GM23248 (cell line): ENCODE results near the gene ENDOV. TPM values are rescaled to one million over a fixed set of nuclear protein-coding genes. Genes with fewer than 3 reads are reported as not detected.

Source experiments
- DNase-seq: peaks from one replicate; pipeline ENCODE4 v3.0.0-alpha.2; 2015
- H2AFZ ChIP-seq: fragments of 200-600 bp; sonication (generic); 2 replicates; pipeline ENCODE4 v1.6.1; 2016; ENCODE audit warnings: antibody characterized with exemption
- H3F3A ChIP-seq: fragments of 200-600 bp; sonication (generic); 2 replicates; pipeline ENCODE4 v1.6.1; 2016; ENCODE audit warnings: mild to moderate bottlenecking, antibody characterized with exemption, mixed run types; ENCODE audit not compliant: insufficient read depth
- H3K27ac ChIP-seq: fragments of 200-600 bp; sonication (generic); 2 replicates; pipeline ENCODE4 v1.5.1; 2016; ENCODE audit warnings: mild to moderate bottlenecking
- H3K27me3 ChIP-seq: fragments of 200-600 bp; sonication (generic); replicated peaks from 2 replicates; pipeline ENCODE4 v1.6.1; 2016; ENCODE audit warnings: mild to moderate bottlenecking; ENCODE audit not compliant: insufficient read depth
- H3K36me3 ChIP-seq: fragments of 200-600 bp; sonication (generic); 2 replicates; pipeline ENCODE4 v1.6.1; 2016; ENCODE audit warnings: low read depth, mild to moderate bottlenecking
- H3K4me1 ChIP-seq: fragments of 200-600 bp; sonication (generic); 2 replicates; pipeline ENCODE4 v1.6.1; 2016; ENCODE audit warnings: mild to moderate bottlenecking; ENCODE audit not compliant: insufficient read depth
- H3K4me2 ChIP-seq: fragments of 200-600 bp; sonication (generic); one replicate; pipeline ENCODE4 v1.6.1; 2016; ENCODE audit warnings: mild to moderate bottlenecking; ENCODE audit not compliant: unreplicated experiment
- H3K4me3 ChIP-seq: fragments of 200-600 bp; sonication (generic); 2 replicates; pipeline ENCODE4 v1.5.1; 2016; ENCODE audit warnings: mild to moderate bottlenecking
- H3K79me2 ChIP-seq: fragments of 200-600 bp; sonication (generic); 2 replicates; pipeline ENCODE4 v1.6.1; 2016; ENCODE audit warnings: mild to moderate bottlenecking; ENCODE audit not compliant: insufficient read depth
- H3K9ac ChIP-seq: fragments of 200-600 bp; sonication (generic); 2 replicates; pipeline ENCODE4 v1.6.1; 2016; ENCODE audit warnings: mild to moderate bottlenecking
- H3K9me2 ChIP-seq: fragments of 200-600 bp; sonication (generic); 2 replicates; pipeline ENCODE4 v1.6.1; 2016; ENCODE audit warnings: mixed run types, mild to moderate bottlenecking, moderate library complexity; ENCODE audit not compliant: insufficient read depth
- H3K9me3 ChIP-seq: fragments of 200-600 bp; sonication (generic); one replicate; pipeline ENCODE4 v1.6.1; 2017; ENCODE audit warnings: low read depth
- H4K20me1 ChIP-seq: fragments of 200-600 bp; sonication (generic); 2 replicates; pipeline ENCODE4 v1.6.0; 2016; ENCODE audit not compliant: insufficient read depth
- EZH2 ChIP-seq: fragments of 200-600 bp; sonication (generic); IDR thresholded peaks from 2 replicates; pipeline ENCODE4 v1.6.1; 2018; ENCODE audit warnings: antibody characterized with exemption, mild to moderate bottlenecking; ENCODE audit not compliant: insufficient read depth, poor library complexity, severe bottlenecking
- EZH2phosphoT487 ChIP-seq: fragments of 200-600 bp; sonication (generic); IDR thresholded peaks from 2 replicates; pipeline ENCODE4 v1.6.1; 2018; ENCODE audit warnings: antibody characterized with exemption, moderate library complexity, mild to moderate bottlenecking, low read depth; ENCODE audit not compliant: insufficient read depth
- WGBS, 2 experiments: methylation state at CpG; one replicate each; pipeline ENCODE4 v1.1.6; 2015 to 2017; ENCODE audit warnings: low lambda C conversion rate in 2 of 2, low coverage in 1 of 2; ENCODE audit errors: missing lambda C conversion rate in 2 of 2; 5-methylcytosine and 5-hydroxymethylcytosine counted together
- in situ Hi-C: fragments of 300-500 bp; cut with MboI; formaldehyde crosslinking; loops from 2 replicates; pipeline ENCODE4 v1.15.0; 2020
- polyA plus RNA-seq: library from polyadenylated mRNA; unstranded; fragments of >200 nt; fragmentation: Nextera tagmentation; extraction: Ambion mirVana; gene quantifications from 2 replicates; pipeline ENCODE4 v1.2.1, GENCODE V29; 2016
- total RNA-seq: library from RNA; depleted of rRNA; stranded (reverse); fragments of >200 nt; shearing (Covaris generic); gene quantifications from 2 replicates; pipeline ENCODE4 v1.2.3, GENCODE V29; 2014

The ENDOV gene
- total and polyA plus RNA-seq, 2 experiments from 2014 or later = 25.1 to 25.7 TPM

- Histone ChIP-seq H4K20me1 (no peaks in the 10 kb centered on the region), H3K9me2 (no peaks in the 10 kb centered on the region), H3K4me3 (no peak overlapping the region), H3K79me2 (no peaks in the 10 kb centered on the region), H3K9ac (no peak overlapping the region), H3K4me2 (no peak overlapping the region), H3K9me3 (no peaks in the 10 kb centered on the region), H3F3A (no peaks in the 10 kb centered on the region), H3K4me1 (no peaks in the 10 kb centered on the region), H3K36me3 (peaks cover 72% of the 10 kb centered on the region), H2AFZ (no peak overlapping the region), H3K27ac (no peak overlapping the region), H3K27me3 (no peaks in the 10 kb centered on the region)
- TF ChIP-seq EZH2 (no peak), EZH2phosphoT487 (no peak)
- in situ Hi-C loops = no loop called here
- WGBS, 2 experiments = 92% methylated on average over 11 of the region's 11 CpGs
- DNase-seq = no peak
Measured at GRCh38 chr17:80372456-80372855, 42.5 kb upstream of the ENDOV start.

- no peaks in the 10 kb centered on the region for H3K9me3 ChIP-seq
- peaks cover 72% of the 10 kb centered on the region for H3K36me3 ChIP-seq
- H2AFZ ChIP-seq = no peak overlapping the region
- no peak overlapping the region for H3K4me2 ChIP-seq
- no peak for DNase-seq
- WGBS, 2 experiments = 90 to 91% methylated on average over 15 to 18 of the region's 18 CpGs
- no peak overlapping the region for H3K4me3 ChIP-seq
- H3F3A ChIP-seq = no peaks in the 10 kb centered on the region
- no peak overlapping the region for H3K9ac ChIP-seq
- in situ Hi-C loops = no loop called here
- H3K9me2 ChIP-seq = no peaks in the 10 kb centered on the region
- no peaks in the 10 kb centered on the region for H3K79me2 ChIP-seq
- no peaks in the 10 kb centered on the region for H4K20me1 ChIP-seq
- no peaks in the 10 kb centered on the region for H3K4me1 ChIP-seq
- TF ChIP-seq EZH2phosphoT487 = no peak
- no peak for TF ChIP-seq EZH2
- no peak overlapping the region for H3K27ac ChIP-seq
- H3K27me3 ChIP-seq = no peaks in the 10 kb centered on the region
Measured at GRCh38 chr17:80372922-80373570, 41.9 kb upstream of the ENDOV start.

GRCh38 chr17:80374039-80374731 is 40.8 kb upstream of the ENDOV start:
- no peak overlapping the region for H3K27ac ChIP-seq
- no peaks in the 10 kb centered on the region for H3K9me2 ChIP-seq
- DNase-seq = no peak
- no peaks in the 10 kb centered on the region for H3K79me2 ChIP-seq
- no peaks in the 10 kb centered on the region for H3K9me3 ChIP-seq
- in situ Hi-C loops = no loop called here
- H4K20me1 ChIP-seq = no peaks in the 10 kb centered on the region
- H3K4me2 ChIP-seq = no peak overlapping the region
- TF ChIP-seq EZH2phosphoT487 = no peak
- TF ChIP-seq EZH2 = no peak
- no peak overlapping the region for H2AFZ ChIP-seq
- no peaks in the 10 kb centered on the region for H3K4me1 ChIP-seq
- peaks cover 68% of the 10 kb centered on the region for H3K36me3 ChIP-seq
- H3K4me3 ChIP-seq = no peak overlapping the region
- no peaks in the 10 kb centered on the region for H3K27me3 ChIP-seq
- 86 to 89% methylated on average over 22 of the region's 22 CpGs for WGBS, 2 experiments
- no peaks in the 10 kb centered on the region for H3F3A ChIP-seq
- H3K9ac ChIP-seq = no peak overlapping the region

- DNase-seq = no peak
- TF ChIP-seq EZH2 = no peak
- TF ChIP-seq EZH2phosphoT487 = no peak
- Histone ChIP-seq H3K9me2 (no peaks in the 10 kb centered on the region), H4K20me1 (no peaks in the 10 kb centered on the region), H3K4me2 (no peak overlapping the region), H3K4me3 (no peak overlapping the region), H3K9me3 (no peaks in the 10 kb centered on the region), H3F3A (no peaks in the 10 kb centered on the region), H3K4me1 (no peaks in the 10 kb centered on the region), H3K9ac (no peak overlapping the region), H3K27me3 (no peaks in the 10 kb centered on the region), H3K36me3 (peaks cover 61% of the 10 kb centered on the region), H3K27ac (no peak overlapping the region), H2AFZ (no peak overlapping the region), H3K79me2 (no peaks in the 10 kb centered on the region)
- 74% methylated on average over 14 of the region's 14 CpGs for WGBS, 2 experiments
- in situ Hi-C loops = no loop called here
Measured at GRCh38 chr17:80374732-80375585, 40.0 kb upstream of the ENDOV start.
